Measurements from ENCODE around the gene UBE2L6. TPM values are rescaled to one million over a fixed set of nuclear protein-coding genes. Genes with fewer than 3 reads are reported as not detected.
A peak's percentile ranks its signal among the peaks of the same experiment; 100 is the strongest.

The UBE2L6 gene
- total and polyA plus RNA-seq, 4 donors, result 42.0 to 68.9 (median 45.0) TPM

GRCh38 chr11:57513911-57514537 is 53.4 kb downstream of the UBE2L6 start:
- Histone ChIP-seq H3K4me3 (ENCODE audit: low read length in 2 of 2) (peak overlapping the region; percentile 68 to 73), H3K36me3 (ENCODE audit: control insufficient read depth in 1 of 2, insufficient read depth in 2 of 2, low read length in 1 of 2) (no peaks in the 10 kb centered on the region), H3K4me1 (ENCODE audit: control insufficient read depth in 1 of 2, insufficient read depth in 2 of 2, low read length in 2 of 2) (no peaks in the 10 kb centered on the region), H3K9me3 (ENCODE audit: control insufficient read depth, low read length) (no peaks in the 10 kb centered on the region), H3K27ac (ENCODE audit: low read depth in 1 of 2, low read length in 2 of 2) (peak overlapping the region in 1 of 2 donors; percentile 3), H3K27me3 (ENCODE audit: control insufficient read depth in 1 of 2, insufficient read depth in 2 of 2, low read length in 1 of 2) (no peaks in the 10 kb centered on the region)
- WGBS, 2 donors, result 7 to 8% methylated on average over 29 to 35 of the region's 35 CpGs
- DNase-seq, result peak; percentile 74 to 84
- intact Hi-C loops (cut with DNase I), result no loop called here
- peak; percentile 67 for ATAC-seq (ENCODE audit: low FRiP score)

- H3K9me3 ChIP-seq (ENCODE audit: control insufficient read depth, low read length), result no peaks in the 10 kb centered on the region
- DNase-seq (no peak), ATAC-seq (ENCODE audit: low FRiP score) (no peak)
- H3K27ac ChIP-seq (ENCODE audit: low read depth in 1 of 2, low read length in 2 of 2), result no peak overlapping the region
- H3K36me3 ChIP-seq (ENCODE audit: control insufficient read depth in 1 of 2, insufficient read depth in 2 of 2, low read length in 1 of 2), result no peaks in the 10 kb centered on the region
- H3K4me1 ChIP-seq (ENCODE audit: control insufficient read depth in 1 of 2, insufficient read depth in 2 of 2, low read length in 2 of 2), result no peaks in the 10 kb centered on the region
- no peaks in the 10 kb centered on the region for H3K27me3 ChIP-seq (ENCODE audit: control insufficient read depth in 1 of 2, insufficient read depth in 2 of 2, low read length in 1 of 2)
- H3K4me3 ChIP-seq (ENCODE audit: low read length in 2 of 2), result no peak overlapping the region
- intact Hi-C loops (cut with DNase I), result no loop called here
- WGBS, 2 donors, result 18 to 30% methylated on average over 1 of the region's 1 CpG
Measured at GRCh38 chr11:57513452-57513795, 54.0 kb downstream of the UBE2L6 start.

- DNase-seq (peak in 1 of 2 donors; percentile 31), ATAC-seq (ENCODE audit: low FRiP score) (no peak)
- Histone ChIP-seq H3K4me3 (ENCODE audit: low read length in 2 of 2) (no peak overlapping the region), H3K27ac (ENCODE audit: low read depth in 1 of 2, low read length in 2 of 2) (no peak overlapping the region), H3K4me1 (ENCODE audit: control insufficient read depth in 1 of 2, insufficient read depth in 2 of 2, low read length in 2 of 2) (no peaks in the 10 kb centered on the region), H3K36me3 (ENCODE audit: control insufficient read depth in 1 of 2, insufficient read depth in 2 of 2, low read length in 1 of 2) (no peaks in the 10 kb centered on the region), H3K27me3 (ENCODE audit: control insufficient read depth in 1 of 2, insufficient read depth in 2 of 2, low read length in 1 of 2) (no peaks in the 10 kb centered on the region), H3K9me3 (ENCODE audit: control insufficient read depth, low read length) (no peaks in the 10 kb centered on the region)
- intact Hi-C loops (cut with DNase I), result no loop called here
- 87 to 88% methylated on average over 12 of the region's 12 CpGs for WGBS, 2 donors
Measured at GRCh38 chr11:57512646-57513451, 54.6 kb downstream of the UBE2L6 start.

- WGBS, 2 donors, result 91 to 93% methylated on average over 6 of the region's 6 CpGs
- H3K4me3 ChIP-seq (ENCODE audit: low read length in 2 of 2), result no peak overlapping the region
- intact Hi-C loops (cut with DNase I), result no loop called here
- DNase-seq (no peak), ATAC-seq (ENCODE audit: low FRiP score) (no peak)
- H3K9me3 ChIP-seq (ENCODE audit: control insufficient read depth, low read length), result no peaks in the 10 kb centered on the region
- H3K36me3 ChIP-seq (ENCODE audit: control insufficient read depth in 1 of 2, insufficient read depth in 2 of 2, low read length in 1 of 2), result no peaks in the 10 kb centered on the region
- no peak overlapping the region for H3K27ac ChIP-seq (ENCODE audit: low read depth in 1 of 2, low read length in 2 of 2)
- no peaks in the 10 kb centered on the region for H3K27me3 ChIP-seq (ENCODE audit: control insufficient read depth in 1 of 2, insufficient read depth in 2 of 2, low read length in 1 of 2)
- H3K4me1 ChIP-seq (ENCODE audit: control insufficient read depth in 1 of 2, insufficient read depth in 2 of 2, low read length in 2 of 2), result no peaks in the 10 kb centered on the region
Measured at GRCh38 chr11:57511741-57512430, 55.6 kb downstream of the UBE2L6 start.

GRCh38 chr11:57508341-57509170 is 58.9 kb downstream of the UBE2L6 start:
- WGBS, 2 donors, result 84 to 86% methylated on average over 7 of the region's 7 CpGs
- Histone ChIP-seq H3K9me3 (ENCODE audit: control insufficient read depth, low read length) (no peaks in the 10 kb centered on the region), H3K27ac (ENCODE audit: low read depth in 1 of 2, low read length in 2 of 2) (no peak overlapping the region), H3K4me1 (ENCODE audit: control insufficient read depth in 1 of 2, insufficient read depth in 2 of 2, low read length in 2 of 2) (no peaks in the 10 kb centered on the region), H3K27me3 (ENCODE audit: control insufficient read depth in 1 of 2, insufficient read depth in 2 of 2, low read length in 1 of 2) (no peaks in the 10 kb centered on the region), H3K4me3 (ENCODE audit: low read length in 2 of 2) (no peak overlapping the region), H3K36me3 (ENCODE audit: control insufficient read depth in 1 of 2, insufficient read depth in 2 of 2, low read length in 1 of 2) (no peaks in the 10 kb centered on the region)
- intact Hi-C loops (cut with DNase I), result no loop called here
- ATAC-seq (ENCODE audit: low FRiP score), result no peak
- DNase-seq, result peak in 1 of 2 donors; percentile 3

GRCh38 chr11:57506522-57506921 is 61.0 kb downstream of the UBE2L6 start:
- no peaks in the 10 kb centered on the region for H3K9me3 ChIP-seq (ENCODE audit: control insufficient read depth, low read length)
- H3K27ac ChIP-seq (ENCODE audit: low read depth in 1 of 2, low read length in 2 of 2), result no peak overlapping the region
- H3K4me3 ChIP-seq (ENCODE audit: low read length in 2 of 2), result no peak overlapping the region
- no peaks in the 10 kb centered on the region for H3K27me3 ChIP-seq (ENCODE audit: control insufficient read depth in 1 of 2, insufficient read depth in 2 of 2, low read length in 1 of 2)
- H3K36me3 ChIP-seq (ENCODE audit: control insufficient read depth in 1 of 2, insufficient read depth in 2 of 2, low read length in 1 of 2), result no peaks in the 10 kb centered on the region
- no peak for DNase-seq
- 97 to 100% methylated on average over 1 of the region's 1 CpG for WGBS, 2 donors
- ATAC-seq (ENCODE audit: low FRiP score), result no peak
- H3K4me1 ChIP-seq (ENCODE audit: control insufficient read depth in 1 of 2, insufficient read depth in 2 of 2, low read length in 2 of 2), result no peaks in the 10 kb centered on the region
- intact Hi-C loops (cut with DNase I), result no loop called here

- Histone ChIP-seq H3K36me3 (ENCODE audit: control insufficient read depth in 1 of 2, insufficient read depth in 2 of 2, low read length in 1 of 2) (no peaks in the 10 kb centered on the region), H3K27ac (ENCODE audit: low read depth in 1 of 2, low read length in 2 of 2) (no peak overlapping the region), H3K4me3 (ENCODE audit: low read length in 2 of 2) (no peak overlapping the region), H3K4me1 (ENCODE audit: control insufficient read depth in 1 of 2, insufficient read depth in 2 of 2, low read length in 2 of 2) (no peaks in the 10 kb centered on the region), H3K27me3 (ENCODE audit: control insufficient read depth in 1 of 2, insufficient read depth in 2 of 2, low read length in 1 of 2) (no peaks in the 10 kb centered on the region), H3K9me3 (ENCODE audit: control insufficient read depth, low read length) (no peaks in the 10 kb centered on the region)
- 76 to 93% methylated on average over 4 of the region's 4 CpGs for WGBS, 2 donors
- DNase-seq (no peak), ATAC-seq (ENCODE audit: low FRiP score) (no peak)
- intact Hi-C loops (cut with DNase I), result no loop called here
Measured at GRCh38 chr11:57504511-57504910, 63.0 kb downstream of the UBE2L6 start.

- H3K9me3 ChIP-seq (ENCODE audit: control insufficient read depth, low read length), result no peaks in the 10 kb centered on the region
- H3K4me1 ChIP-seq (ENCODE audit: control insufficient read depth in 1 of 2, insufficient read depth in 2 of 2, low read length in 2 of 2), result no peaks in the 10 kb centered on the region
- intact Hi-C loops (cut with DNase I), result no loop called here
- no peak overlapping the region for H3K4me3 ChIP-seq (ENCODE audit: low read length in 2 of 2)
- ATAC-seq (ENCODE audit: low FRiP score) (no peak), DNase-seq (no peak)
- no peaks in the 10 kb centered on the region for H3K27me3 ChIP-seq (ENCODE audit: control insufficient read depth in 1 of 2, insufficient read depth in 2 of 2, low read length in 1 of 2)
- H3K27ac ChIP-seq (ENCODE audit: low read depth in 1 of 2, low read length in 2 of 2), result no peak overlapping the region
- no peaks in the 10 kb centered on the region for H3K36me3 ChIP-seq (ENCODE audit: control insufficient read depth in 1 of 2, insufficient read depth in 2 of 2, low read length in 1 of 2)
Measured at GRCh38 chr11:57502870-57503269, 64.6 kb downstream of the UBE2L6 start.

Data from aorta (tissue), 5 donors.